Measurements from ENCODE around the gene DOK1.

GRCh38 chr2:74552914-74553811 is 1.4 kb upstream of the DOK1 start:
- TF ChIP-seq EZH2 (IDR thresholded peaks at IDR 0.05; ENCODE audit: borderline replicate concordance, low read depth, low read length, severe bottlenecking) (no peak), CTCF (IDR thresholded peaks at IDR 0.05; ENCODE audit: borderline replicate concordance, extremely low read depth, low read length, poor library complexity, severe bottlenecking) (no peak)

Data from DND-41 (cell line).